Measurements from ENCODE around the gene EPM2A.
"Not testable (repeated sequence)": the region's sequence is repeated elsewhere in the genome, so short reads cannot be mapped to it uniquely, and the experiment has no call there.

The EPM2A gene

GRCh38 chr6:145735356-145736165 lies at the start of gene EPM2A:
Gene EPM2A (minus strand): TSS chr6:145735520. CDS start chr6:145735498, 22 bp downstream.
- DNase-seq (ENCODE audit: low spot score), result peak; percentile 94

- DNase-seq (ENCODE audit: low spot score), result no peak
Measured at GRCh38 chr6:145784683-145785082, 49.4 kb upstream of the EPM2A start.

GRCh38 chr6:145783796-145784195 lies 48.5 kb upstream of the EPM2A start:
- no peak for DNase-seq (ENCODE audit: low spot score)

- DNase-seq (ENCODE audit: low spot score), result no peak
Measured at GRCh38 chr6:145772846-145773245, 37.5 kb upstream of the EPM2A start.

- no peak for DNase-seq (ENCODE audit: low spot score)
Measured at GRCh38 chr6:145765449-145765848, 30.1 kb upstream of the EPM2A start.

GRCh38 chr6:145763742-145764141 lies 28.4 kb upstream of the EPM2A start:
- DNase-seq (ENCODE audit: low spot score), result no peak

- no peak for DNase-seq (ENCODE audit: low spot score)
Measured at GRCh38 chr6:145761584-145761983, 26.3 kb upstream of the EPM2A start.

GRCh38 chr6:145758113-145758512 lies 22.8 kb upstream of the EPM2A start:
- no peak for DNase-seq (ENCODE audit: low spot score)

GRCh38 chr6:145756170-145756662 lies 20.9 kb upstream of the EPM2A start:
- DNase-seq (ENCODE audit: low spot score), result peak; percentile 58

GRCh38 chr6:145755682-145756081 lies 20.4 kb upstream of the EPM2A start:
- DNase-seq (ENCODE audit: low spot score), result no peak

- DNase-seq (ENCODE audit: low spot score), result no peak
Measured at GRCh38 chr6:145752638-145753037, 17.3 kb upstream of the EPM2A start.

GRCh38 chr6:145749632-145750031 lies 14.3 kb upstream of the EPM2A start:
- DNase-seq (ENCODE audit: low spot score), result peak; percentile 60

GRCh38 chr6:145745861-145746260 lies 10.5 kb upstream of the EPM2A start:
- DNase-seq (ENCODE audit: low spot score), result no peak

- DNase-seq (ENCODE audit: low spot score), result no peak
Measured at GRCh38 chr6:145744619-145745018, 9.3 kb upstream of the EPM2A start.

GRCh38 chr6:145743332-145743731 lies 8.0 kb upstream of the EPM2A start:
- DNase-seq (ENCODE audit: low spot score), result no peak

GRCh38 chr6:145742472-145742871 lies 7.2 kb upstream of the EPM2A start:
- not testable (repeated sequence) for DNase-seq (ENCODE audit: low spot score)

GRCh38 chr6:145739685-145740084 lies 4.4 kb upstream of the EPM2A start:
- DNase-seq (ENCODE audit: low spot score), result not testable (repeated sequence)

- DNase-seq (ENCODE audit: low spot score), result no peak
Measured at GRCh38 chr6:145738265-145738664, 2.9 kb upstream of the EPM2A start.

- peak; percentile 29 for DNase-seq (ENCODE audit: low spot score)
Measured at GRCh38 chr6:145736661-145737144, 1.4 kb upstream of the EPM2A start.

GRCh38 chr6:145734486-145735355 lies 599 bp downstream of the EPM2A start:
- peak; percentile 94 for DNase-seq (ENCODE audit: low spot score)

GRCh38 chr6:145733810-145734209 lies 1.5 kb downstream of the EPM2A start:
- DNase-seq (ENCODE audit: low spot score), result peak; percentile 5

GRCh38 chr6:145733207-145733606 lies 2.1 kb downstream of the EPM2A start:
- no peak for DNase-seq (ENCODE audit: low spot score)

GRCh38 chr6:145731447-145731846 lies 3.9 kb downstream of the EPM2A start:
- no peak for DNase-seq (ENCODE audit: low spot score)

Measured in GM03348 (cell line).